H1 (cell line): Measurements from ENCODE around the gene IL36G. TPM values are rescaled to one million over a fixed set of nuclear protein-coding genes. Genes with fewer than 3 reads are reported as not detected.

ENCODE experiments used
- CBX5 ChIP-seq: fragments of 300-800, 300-1000 bp; sonication (generic); IDR thresholded peaks from 2 replicates; pipeline ENCODE4 v1.7.1; 2016; ENCODE audit warnings: antibody characterized with exemption, low read length, low read depth
- JUN ChIP-seq: IDR thresholded peaks from 2 replicates; pipeline ENCODE4 v1.6.1; 2011; ENCODE audit warnings: low read depth, mild to moderate bottlenecking, improper control_type of control experiment, low read length
- MAFK ChIP-seq: IDR thresholded peaks from 2 replicates; pipeline ENCODE4 v1.6.1; 2012; ENCODE audit warnings: low read depth, mild to moderate bottlenecking, improper control_type of control experiment, low read length
- polyA plus RNA-seq, 7 experiments: library from polyadenylated mRNA; depleted of rRNA in 3 of 7; stranded (reverse) in 5 of 7; unstranded in 2 of 7; fragments of >200 nt in 5 of 7; fragments of 200-250 nt in 2 of 7; gene quantifications; 1 replicate in 5 of 7; 2 replicates in 1 of 7; 4 replicates in 1 of 7; pipeline versions ENCODE4 v1.2.1 to v1.2.3, GENCODE V29; 2011 to 2013; ENCODE audit warnings: missing spikeins in 2 of 7, mixed read lengths in 2 of 7
- total RNA-seq: library from RNA; stranded (reverse); fragmentation: NEBNext Ultra II Directional; extraction: Animal tissue kit (Norgen Biotek cat#: 25700); gene quantifications from 2 replicates; pipeline ENCODE4 v1.2.1, GENCODE V29; 2021
- TF ChIP-seq, protein P1 (sequence below): IDR thresholded peaks from 2 replicates; pipeline ENCODE4 v1.6.1; 2011; ENCODE audit warnings: low read length, improper control_type of control experiment
- TF ChIP-seq, protein P2 (sequence below): IDR thresholded peaks from 2 replicates; pipeline ENCODE4 v1.6.1; 2012; ENCODE audit warnings: inconsistent platforms

Gene IL36G
- total and polyA plus RNA-seq, 2 of the 8 experiments (the other 6 are each of a cell fraction or from before 2014, with no cell fraction given): 0.39 TPM; not detected in 1

DNA sequence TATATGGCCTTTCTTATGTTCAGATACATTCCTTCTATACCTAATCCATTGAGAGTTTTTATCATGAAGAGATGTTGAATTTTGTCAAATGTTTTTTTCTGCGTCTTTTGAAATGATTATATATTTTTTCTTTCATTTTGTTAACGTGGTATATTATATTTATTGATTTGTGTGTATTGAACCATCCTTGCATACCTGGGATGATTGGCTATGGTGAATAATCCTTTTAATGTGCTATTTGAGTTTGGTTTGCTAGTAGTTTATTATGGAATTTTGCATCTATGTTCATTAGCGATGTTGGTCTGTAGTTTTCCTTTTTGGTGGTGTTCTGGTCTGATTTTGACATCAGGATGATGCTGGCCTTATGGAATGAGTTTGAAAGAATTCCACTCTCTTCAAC, 11.8 kb downstream of the IL36G start (continued):
- TF ChIP-seq, protein P1, sequence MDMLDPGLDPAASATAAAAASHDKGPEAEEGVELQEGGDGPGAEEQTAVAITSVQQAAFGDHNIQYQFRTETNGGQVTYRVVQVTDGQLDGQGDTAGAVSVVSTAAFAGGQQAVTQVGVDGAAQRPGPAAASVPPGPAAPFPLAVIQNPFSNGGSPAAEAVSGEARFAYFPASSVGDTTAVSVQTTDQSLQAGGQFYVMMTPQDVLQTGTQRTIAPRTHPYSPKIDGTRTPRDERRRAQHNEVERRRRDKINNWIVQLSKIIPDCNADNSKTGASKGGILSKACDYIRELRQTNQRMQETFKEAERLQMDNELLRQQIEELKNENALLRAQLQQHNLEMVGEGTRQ: no peak
- TF ChIP-seq, protein P2, sequence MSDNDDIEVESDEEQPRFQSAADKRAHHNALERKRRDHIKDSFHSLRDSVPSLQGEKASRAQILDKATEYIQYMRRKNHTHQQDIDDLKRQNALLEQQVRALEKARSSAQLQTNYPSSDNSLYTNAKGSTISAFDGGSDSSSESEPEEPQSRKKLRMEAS: no peak
- no peak for TF ChIP-seq JUN
- no peak for TF ChIP-seq MAFK
- no peak for TF ChIP-seq CBX5
